Measurements from ENCODE around the gene CACNG4. TPM values are rescaled to one million over a fixed set of nuclear protein-coding genes. Genes with fewer than 3 reads are reported as not detected.

Gene CACNG4
- polyA plus RNA-seq, 3 donors: not detected

DNA sequence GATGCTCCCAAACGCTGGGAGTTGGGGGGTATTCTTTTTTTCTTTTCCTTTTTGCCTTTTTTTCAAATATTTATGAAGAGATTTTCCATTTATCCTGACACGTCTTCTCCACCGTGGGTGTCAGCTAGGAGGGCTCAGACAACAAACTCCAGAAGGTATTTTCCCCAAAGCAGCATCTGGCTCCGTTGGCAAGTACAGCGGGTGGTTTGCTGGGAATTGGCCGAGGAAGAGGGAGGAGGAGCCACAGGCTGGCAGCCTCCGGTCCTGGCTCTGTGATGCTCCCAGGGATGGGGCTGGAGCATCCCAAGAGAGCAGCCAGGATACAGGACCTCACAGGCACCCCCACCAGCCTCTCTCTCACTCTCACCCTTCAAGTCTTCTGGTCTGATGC, 10.9 kb upstream of the CACNG4 start:
- no peak overlapping the region for H3K27ac ChIP-seq (ENCODE audit: low read depth in 1 of 2, low read length in 2 of 2)
- no peaks in the 10 kb centered on the region for H3K79me2 ChIP-seq (ENCODE audit: insufficient read depth, low read length)
- no peak for DNase-seq
- H3K9me3 ChIP-seq (replicated peaks in 1 of 2; ENCODE audit: control insufficient read depth in 1 of 2, insufficient read depth in 1 of 2, low read length in 2 of 2): no peaks in the 10 kb centered on the region
- no peak overlapping the region for H2AFZ ChIP-seq (ENCODE audit: insufficient read depth, low read depth, low read length, poor library complexity, severe bottlenecking)
- Mint-ChIP-seq H3K27me3 (ENCODE audit: low read depth in 3 of 3) (peaks cover 4 to 6% (median 5%) of the 10 kb centered on the region in 3 donors), H3K9me3 (peaks cover 0 to 4% (median 0%) of the 10 kb centered on the region in 7 donors), H3K4me3 (no peak overlapping the region), H3K4me1 (no peaks in the 10 kb centered on the region), H3K36me3 (no peaks in the 10 kb centered on the region), H3K27ac (peak overlapping the region in 1 of 7 donors; percentile 5)
- H4K20me1 ChIP-seq (ENCODE audit: insufficient read depth, low read length): no peaks in the 10 kb centered on the region
- H3K4me1 ChIP-seq (ENCODE audit: control insufficient read depth in 1 of 2, insufficient read depth in 2 of 2, low read length in 2 of 2): no peaks in the 10 kb centered on the region
- no peaks in the 10 kb centered on the region for H3K27me3 ChIP-seq (ENCODE audit: control insufficient read depth in 2 of 2, insufficient read depth in 2 of 2, low read length in 2 of 2)
- H3K9ac ChIP-seq (ENCODE audit: insufficient read depth, low read length, poor library complexity, severe bottlenecking): no peak overlapping the region
- no peak overlapping the region for H3K4me2 ChIP-seq (replicated peaks; ENCODE audit: extremely low read depth, low read length, poor library complexity, severe bottlenecking)
- intact Hi-C loops (cut with micrococcal nuclease): no loop called here
- no peaks in the 10 kb centered on the region for H3K36me3 ChIP-seq (replicated peaks in 1 of 2; ENCODE audit: control insufficient read depth in 1 of 2, insufficient read depth in 2 of 2, low read length in 2 of 2)
- TF ChIP-seq, protein P1, sequence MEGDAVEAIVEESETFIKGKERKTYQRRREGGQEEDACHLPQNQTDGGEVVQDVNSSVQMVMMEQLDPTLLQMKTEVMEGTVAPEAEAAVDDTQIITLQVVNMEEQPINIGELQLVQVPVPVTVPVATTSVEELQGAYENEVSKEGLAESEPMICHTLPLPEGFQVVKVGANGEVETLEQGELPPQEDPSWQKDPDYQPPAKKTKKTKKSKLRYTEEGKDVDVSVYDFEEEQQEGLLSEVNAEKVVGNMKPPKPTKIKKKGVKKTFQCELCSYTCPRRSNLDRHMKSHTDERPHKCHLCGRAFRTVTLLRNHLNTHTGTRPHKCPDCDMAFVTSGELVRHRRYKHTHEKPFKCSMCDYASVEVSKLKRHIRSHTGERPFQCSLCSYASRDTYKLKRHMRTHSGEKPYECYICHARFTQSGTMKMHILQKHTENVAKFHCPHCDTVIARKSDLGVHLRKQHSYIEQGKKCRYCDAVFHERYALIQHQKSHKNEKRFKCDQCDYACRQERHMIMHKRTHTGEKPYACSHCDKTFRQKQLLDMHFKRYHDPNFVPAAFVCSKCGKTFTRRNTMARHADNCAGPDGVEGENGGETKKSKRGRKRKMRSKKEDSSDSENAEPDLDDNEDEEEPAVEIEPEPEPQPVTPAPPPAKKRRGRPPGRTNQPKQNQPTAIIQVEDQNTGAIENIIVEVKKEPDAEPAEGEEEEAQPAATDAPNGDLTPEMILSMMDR (IDR thresholded peaks at IDR 0.05): no peak
- 100% methylated on average over 3 of the region's 7 CpGs for WGBS (ENCODE audit: insufficient coverage)
- no peak overlapping the region for H3K4me3 ChIP-seq (replicated peaks in 1 of 3; ENCODE audit: low read depth in 2 of 3, low read length in 3 of 3)

DNA sequence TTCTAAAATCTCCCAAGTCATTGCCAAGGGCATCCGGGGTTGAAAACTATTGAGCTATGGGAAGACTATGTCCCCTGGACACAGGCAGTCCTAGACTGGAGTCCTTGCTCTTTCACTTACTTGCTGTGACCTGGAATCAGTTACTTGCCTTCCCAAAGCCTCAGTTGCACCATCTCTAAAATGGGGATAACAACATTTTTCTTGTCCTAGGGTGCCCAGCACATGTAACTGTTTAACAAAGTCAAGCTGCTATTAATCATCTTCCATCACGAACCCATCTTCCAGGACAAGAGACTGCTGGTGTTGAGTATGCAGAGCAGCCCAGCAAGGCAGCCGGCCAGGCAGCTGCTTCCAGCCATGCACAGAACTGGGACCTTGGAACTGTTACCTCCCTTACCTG, 9.9 kb upstream of the CACNG4 start:
- Mint-ChIP-seq H3K9me3 (peaks cover 0 to 3% (median 0%) of the 10 kb centered on the region in 7 donors), H3K4me1 (no peaks in the 10 kb centered on the region)
- no peak overlapping the region for H3K9ac ChIP-seq (ENCODE audit: insufficient read depth, low read length, poor library complexity, severe bottlenecking)

More for the DNA sequence above, 9.9 kb upstream of the CACNG4 start:
- Histone ChIP-seq H3K4me3 (replicated peaks in 1 of 3; ENCODE audit: low read depth in 2 of 3, low read length in 3 of 3) (no peak overlapping the region), H3K27ac (ENCODE audit: low read depth in 1 of 2, low read length in 2 of 2) (no peak overlapping the region), H3K79me2 (ENCODE audit: insufficient read depth, low read length) (no peaks in the 10 kb centered on the region), H3K9me3 (replicated peaks in 1 of 2; ENCODE audit: control insufficient read depth in 1 of 2, insufficient read depth in 1 of 2, low read length in 2 of 2) (no peaks in the 10 kb centered on the region), H3K27me3 (ENCODE audit: control insufficient read depth in 2 of 2, insufficient read depth in 2 of 2, low read length in 2 of 2) (peaks cover 0 to 2% of the 10 kb centered on the region in 2 donors), H3K36me3 (replicated peaks in 1 of 2; ENCODE audit: control insufficient read depth in 1 of 2, insufficient read depth in 2 of 2, low read length in 2 of 2) (no peaks in the 10 kb centered on the region), H2AFZ (ENCODE audit: insufficient read depth, low read depth, low read length, poor library complexity, severe bottlenecking) (no peak overlapping the region), H3K4me1 (ENCODE audit: control insufficient read depth in 1 of 2, insufficient read depth in 2 of 2, low read length in 2 of 2) (no peaks in the 10 kb centered on the region), H3K4me2 (replicated peaks; ENCODE audit: extremely low read depth, low read length, poor library complexity, severe bottlenecking) (no peak overlapping the region), H4K20me1 (ENCODE audit: insufficient read depth, low read length) (no peaks in the 10 kb centered on the region)
- TF ChIP-seq, protein P1 (IDR thresholded peaks at IDR 0.05): no peak
- H3K36me3 Mint-ChIP-seq: no peaks in the 10 kb centered on the region
- no peak overlapping the region for H3K27ac Mint-ChIP-seq
- no peak overlapping the region for H3K4me3 Mint-ChIP-seq
- H3K27me3 Mint-ChIP-seq (ENCODE audit: low read depth in 3 of 3): peaks cover 5 to 6% (median 6%) of the 10 kb centered on the region in 3 donors
- no peak for DNase-seq
- 93% methylated on average over 3 of the region's 3 CpGs for WGBS (ENCODE audit: insufficient coverage)
- intact Hi-C loops (cut with micrococcal nuclease): no loop called here

All from CD14-positive monocyte (primary cell).